ENCODE results near the gene CSAD. TPM values are rescaled to one million over a fixed set of nuclear protein-coding genes. Genes with fewer than 3 reads are reported as not detected.

The CSAD gene
- total and polyA plus RNA-seq, 2 of the 13 experiments (the other 11 are each of a cell fraction or from before 2014, with no cell fraction given) = 7.2 to 23.5 TPM

- no peak for TF ChIP-seq TCF7L2 (IDR thresholded peaks at IDR 0.05; ENCODE audit: low read depth, low read length)
- TF ChIP-seq ZXDC (CRISPR knock-in tag; IDR thresholded peaks at IDR 0.05) = no peak
- TF ChIP-seq CBFB (CRISPR knock-in tag; IDR thresholded peaks at IDR 0.05) = no peak
- no peak for TF ChIP-seq ZNF879 (CRISPR knock-in tag; IDR thresholded peaks at IDR 0.05)
These were observed 5.7 kb downstream of the CSAD start (continued) for GRCh38 chr12:53174881-53175491.

- Histone ChIP-seq H3K9ac (ENCODE audit: insufficient read depth, low read depth, low read length) (no peak overlapping the region), H3K9me3 (ENCODE audit: low read length) (no peaks in the 10 kb centered on the region), H3K4me1 (ENCODE audit: insufficient read depth, low read length) (peaks cover 43% of the 10 kb centered on the region), H3K4me3 (replicated peaks in 1 of 3; ENCODE audit: insufficient read depth in 1 of 3, low read depth in 2 of 3, low read length in 3 of 3) (no peak overlapping the region), H2AFZ (ENCODE audit: low read length) (no peak overlapping the region), H3K36me3 (replicated peaks in 1 of 2; ENCODE audit: control insufficient read depth in 1 of 2, insufficient read depth in 2 of 2, low read length in 2 of 2) (no peaks in the 10 kb centered on the region), H4K20me1 (ENCODE audit: insufficient read depth, low read length) (no peaks in the 10 kb centered on the region), H3K27ac (ENCODE audit: extremely low read length, insufficient read depth, low read length) (no peak overlapping the region), H3K27me3 (ENCODE audit: control insufficient read depth in 1 of 2, insufficient read depth in 2 of 2, low read length in 2 of 2) (no peaks in the 10 kb centered on the region), H3K79me2 (ENCODE audit: insufficient read depth, low read length) (no peaks in the 10 kb centered on the region), H3K4me2 (ENCODE audit: low read depth, low read length) (no peak overlapping the region)
- no peak for DNase-seq (ENCODE audit: low spot score)
- ChIA-PET POLR2A (interaction anchor here (0.9 kb wide), 1 partner anchor 70 kb away, joined by 3 read pairs; the partner anchor contains the start of gene SOAT2), CTCF (ENCODE audit: low intra/inter-chr PET ratio, low total read pairs) (no interaction called here)
- in situ Hi-C loops (cut with HindIII; ENCODE audit: extremely low pct_ligation_motif_present, low pct_unique_long_range_greater_than_20kb) (no loop called here), intact Hi-C loops (cut with micrococcal nuclease; ENCODE audit: unreplicated experiment) (no loop called here)
- no TSS peak for BruUV-seq (replicated peaks)
- TF ChIP-seq SYNCRIP (IDR thresholded peaks at IDR 0.05; ENCODE audit: insufficient read depth, low read depth, low read length) = no peak
- no peak for TF ChIP-seq ZFP41 (CRISPR knock-in tag; IDR thresholded peaks at IDR 0.05; ENCODE audit: borderline replicate concordance)
- no peak for TF ChIP-seq CC2D1A (CRISPR knock-in tag; IDR thresholded peaks at IDR 0.05)
- TF ChIP-seq ZBTB2 (CRISPR knock-in tag; IDR thresholded peaks at IDR 0.05; ENCODE audit: low read depth) = no peak
- no peak for TF ChIP-seq FOXC1 (CRISPR knock-in tag; IDR thresholded peaks at IDR 0.05; ENCODE audit: borderline replicate concordance)
- TF ChIP-seq ZNF615 (CRISPR knock-in tag; IDR thresholded peaks at IDR 0.05; ENCODE audit: borderline replicate concordance) = no peak
- no peak for TF ChIP-seq ARID2 (CRISPR knock-in tag; IDR thresholded peaks at IDR 0.05; ENCODE audit: borderline replicate concordance)
- no peak for TF ChIP-seq ZNF841 (CRISPR knock-in tag; IDR thresholded peaks at IDR 0.05; ENCODE audit: borderline replicate concordance)
- TF ChIP-seq GLMP (CRISPR knock-in tag; IDR thresholded peaks at IDR 0.05; ENCODE audit: borderline replicate concordance) = no peak
- whole genome bisulfite sequencing (ENCODE audit: low lambda C conversion rate) = 95% methylated on average over 10 of the region's 10 CpGs
- FAIRE-seq = no peak
- ATAC-seq = no peak
These were observed 7.5 kb downstream of the CSAD start for GRCh38 chr12:53173085-53173715.

Data from HepG2 (cell line).